VCaP (cell line): ENCODE measurements around the gene LIN28B.
A peak's percentile ranks its signal among the peaks of the same experiment; 100 is the strongest.
"Not testable (repeated sequence)": the region's sequence is repeated elsewhere in the genome, so short reads cannot be mapped to it uniquely, and the experiment has no call there.

Experiments used
- H3K27ac ChIP-seq: fragments of 450-650 bp; 2 replicates; pipeline ENCODE4 v1.5.1; 2017
- CTCF ChIP-seq: fragments of 450-650 bp; conservative IDR thresholded peaks from 2 replicates; pipeline ENCODE4 v1.5.1; 2017; ENCODE audit warnings: mild to moderate bottlenecking, moderate library complexity

Gene LIN28B

DNA sequence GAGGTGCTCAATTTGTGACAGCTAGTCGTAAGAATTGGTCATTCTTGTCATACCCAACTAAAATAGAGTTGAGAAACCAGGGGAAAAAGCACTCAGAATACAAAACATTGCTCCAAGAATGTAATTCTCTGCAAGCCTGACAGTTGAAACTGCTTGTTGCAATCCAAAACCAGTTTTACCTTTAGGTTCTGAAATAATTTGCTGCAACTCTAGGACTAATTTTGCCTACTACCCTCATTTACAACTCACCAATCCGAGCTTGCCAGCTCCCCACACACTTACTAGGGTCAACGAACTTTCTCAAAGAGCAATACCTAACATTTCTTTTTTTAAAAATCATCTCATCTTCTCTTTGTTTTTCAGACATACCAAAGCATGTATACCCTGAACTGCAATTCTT lies 29.7 kb downstream of the LIN28B start:
- H3K27ac ChIP-seq = no peak overlapping the region
- TF ChIP-seq CTCF = no peak

GRCh38 chr6:104987218-104987617 lies 30.3 kb downstream of the LIN28B start:
- TF ChIP-seq CTCF = no peak
- no peak overlapping the region for H3K27ac ChIP-seq

GRCh38 chr6:104990085-104990484 lies 33.2 kb downstream of the LIN28B start:
- TF ChIP-seq CTCF = no peak
- H3K27ac ChIP-seq = no peak overlapping the region

DNA sequence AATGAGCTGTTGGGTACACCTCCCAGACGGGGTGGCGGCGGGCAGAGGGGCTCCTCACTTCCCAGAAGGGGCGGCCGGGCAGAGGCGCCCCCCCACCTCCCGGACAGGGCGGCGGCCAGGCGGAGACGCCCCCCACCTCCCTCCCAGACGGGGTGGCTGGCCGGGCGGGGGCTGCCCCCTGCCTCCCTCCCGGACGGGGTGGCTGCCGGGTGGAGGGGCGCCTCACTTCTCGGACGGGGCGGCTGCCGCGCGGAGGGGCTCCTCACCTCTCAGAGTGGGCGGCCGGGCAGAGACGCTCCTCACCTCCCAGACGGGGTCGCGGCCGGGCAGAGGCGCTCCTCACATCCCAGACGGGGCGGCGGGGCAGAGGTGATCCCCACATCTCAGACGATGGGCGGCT lies 34.2 kb downstream of the LIN28B start:
- H3K27ac ChIP-seq = not testable (repeated sequence)

DNA sequence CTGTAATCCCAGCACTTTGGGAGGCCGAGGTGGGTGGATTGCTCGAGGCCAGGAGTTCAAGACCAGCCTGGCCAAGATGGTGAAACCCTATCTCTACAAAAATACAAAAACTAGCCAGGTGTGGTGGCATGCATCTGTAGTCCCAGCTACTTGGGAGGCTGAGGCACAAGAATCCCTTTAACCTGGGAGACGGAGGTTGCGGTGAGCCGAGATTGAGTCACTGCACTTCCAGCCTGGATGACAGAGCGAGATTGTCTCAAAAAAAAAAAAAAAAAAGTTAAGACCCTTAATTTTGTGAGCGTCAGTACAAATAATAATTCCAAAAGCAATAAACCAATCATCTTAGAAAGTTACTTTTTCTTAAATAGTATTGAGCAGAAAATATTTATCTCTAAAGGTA lies 36.7 kb downstream of the LIN28B start:
- not testable (repeated sequence) for H3K27ac ChIP-seq

DNA sequence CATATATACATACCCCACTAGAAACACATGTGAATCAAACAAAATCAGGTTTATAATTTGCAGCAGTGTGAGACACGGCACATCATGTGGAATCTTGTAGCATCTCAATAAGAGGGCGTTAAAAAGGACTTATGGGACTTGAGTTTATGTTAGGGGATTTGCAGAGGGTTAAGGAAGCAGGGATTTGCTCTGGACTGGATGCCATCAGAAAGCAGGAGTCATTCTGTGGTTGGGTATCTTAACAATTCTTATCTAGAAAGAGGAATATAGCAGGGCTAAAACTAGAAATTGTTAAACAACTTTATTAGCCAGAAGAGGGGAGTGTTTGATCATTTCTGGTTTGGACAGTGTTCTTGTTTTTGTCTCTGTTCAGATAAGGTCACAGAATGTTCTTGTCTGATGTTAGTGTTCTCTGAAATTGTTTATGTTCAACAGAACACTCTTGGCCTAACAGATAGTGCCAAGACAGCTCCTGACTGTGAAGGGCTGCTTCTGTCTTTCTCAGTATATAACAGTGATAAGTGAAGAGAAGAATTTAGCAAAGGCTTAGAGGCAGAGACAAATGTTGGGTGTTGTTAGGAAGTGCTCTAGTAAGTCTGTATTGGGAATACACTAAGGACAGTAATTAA lies 39.2 kb downstream of the LIN28B start:
- peak; percentile 66 for TF ChIP-seq CTCF
- H3K27ac ChIP-seq = peak overlapping the region; percentile 56

DNA sequence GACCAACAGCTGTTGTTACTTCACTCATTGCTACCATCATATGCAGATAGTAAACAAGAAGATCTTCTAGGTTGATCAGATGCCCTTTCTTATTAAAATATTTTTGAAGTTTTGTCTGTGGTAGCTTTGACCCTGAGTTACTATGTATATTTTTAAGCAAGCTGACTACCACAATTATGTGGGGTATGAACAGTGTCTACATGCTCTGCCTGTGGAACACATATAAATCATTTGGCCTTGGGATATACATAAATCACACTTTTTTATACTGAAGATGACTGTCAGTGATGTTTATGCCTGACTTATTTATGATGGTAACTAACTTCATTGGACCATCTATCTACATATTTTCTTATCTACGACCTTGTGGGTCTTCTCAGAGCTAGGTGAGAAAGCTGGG lies 44.2 kb downstream of the LIN28B start:
- H3K27ac ChIP-seq = no peak overlapping the region
- TF ChIP-seq CTCF = no peak

DNA sequence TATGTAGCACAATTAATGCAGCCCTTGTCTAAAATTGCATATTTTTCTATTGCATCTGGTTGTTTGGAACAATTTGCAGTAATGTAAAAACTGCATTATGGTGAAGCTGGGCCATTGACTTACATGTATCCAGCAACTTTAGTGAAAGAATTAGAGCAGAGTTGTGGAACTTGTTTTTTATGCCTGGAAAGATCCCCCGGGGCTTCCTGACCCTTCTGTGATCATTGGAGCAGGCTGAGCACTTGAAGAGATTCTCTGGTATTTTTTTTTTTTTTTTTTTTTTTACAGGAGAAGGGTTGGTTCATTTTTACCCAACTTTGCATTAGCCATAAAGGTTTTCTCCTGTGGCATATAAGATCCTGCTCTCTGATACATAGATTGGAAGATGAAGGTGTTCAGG lies 45.0 kb downstream of the LIN28B start:
- TF ChIP-seq CTCF = no peak
- H3K27ac ChIP-seq = no peak overlapping the region

DNA sequence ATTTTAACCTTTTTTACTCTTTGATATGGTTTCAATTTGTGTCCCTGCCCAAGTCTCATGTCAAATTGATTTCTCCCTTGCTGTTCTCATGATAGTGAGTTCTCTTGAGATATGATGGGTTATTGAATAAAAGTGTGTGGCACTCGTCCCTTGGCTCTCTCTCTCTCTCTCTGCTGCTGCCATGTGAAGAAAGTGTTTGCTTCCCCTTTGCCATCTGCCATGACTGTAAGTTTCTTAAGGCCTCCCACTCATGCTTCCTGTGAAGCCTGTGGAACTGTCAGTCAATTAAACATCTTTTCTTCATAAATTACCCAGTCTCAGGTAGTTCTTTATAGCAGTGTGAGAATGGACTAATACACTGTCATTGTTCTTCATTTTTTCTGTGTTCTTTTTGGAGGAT lies 48.5 kb downstream of the LIN28B start:
- H3K27ac ChIP-seq = no peak overlapping the region

GRCh38 chr6:105013459-105013858 lies 56.6 kb downstream of the LIN28B start:
- H3K27ac ChIP-seq = not testable (repeated sequence)

More for the DNA sequence above, 48.5 kb downstream of the LIN28B start:
- TF ChIP-seq CTCF = no peak
